OCI-LY7 (cell line): ENCODE data around the gene TIMM13. TPM values are rescaled to one million over a fixed set of nuclear protein-coding genes. Genes with fewer than 3 reads are reported as not detected.

Source experiments
- Bru-seq: library from RNA; stranded (reverse); fragments of 400-500 nt; gene quantifications from one replicate; lab custom pipeline; 2021; lab: Mats Ljungman, UMichigan
- BruChase-seq, 2 experiments: library from RNA; stranded (reverse); fragments of 400-500 nt; gene quantifications; one replicate each; lab custom pipeline; 2021; lab: Mats Ljungman, UMichigan
- BruUV-seq: library from RNA; stranded (reverse); fragments of 400-500 nt; replicated peaks from 2 replicates; lab custom pipeline; 2021; lab: Mats Ljungman, UMichigan
- CTCF ChIA-PET: fragments of 300-600 bp; sonication (Branson Sonifier 250); formaldehyde crosslinking; loops from one replicate; lab custom pipeline; 2022; ENCODE audit warnings: antibody characterized with exemption; ENCODE audit not compliant: unreplicated experiment; lab: Charles Lee
- POLR2A ChIA-PET: fragments of 300-600 bp; sonication (Branson Sonifier 250); formaldehyde crosslinking; loops from one replicate; lab custom pipeline; 2022; ENCODE audit warnings: antibody characterized with exemption; lab: Charles Lee
- DNase-seq: peaks from one replicate; pipeline ENCODE4 v3.0.0-alpha.2; 2015; ENCODE audit warnings: low spot score
- H2AFZ ChIP-seq: fragments of 200-600 bp; sonication (generic), shearing (Covaris generic); 2 replicates; pipeline ENCODE4 v1.6.1; 2014; ENCODE audit warnings: mild to moderate bottlenecking, antibody characterized with exemption, low read length, moderate library complexity
- H3K27ac ChIP-seq: fragments of 200-600 bp; sonication (generic); 2 replicates; pipeline ENCODE4 v1.5.1; 2014; ENCODE audit warnings: mixed run types, low read depth, mild to moderate bottlenecking, moderate library complexity, low read length, inconsistent platforms; ENCODE audit not compliant: poor library complexity, severe bottlenecking
- H3K36me3 ChIP-seq: fragments of 200-600 bp; sonication (generic); 2 replicates; pipeline ENCODE4 v1.6.1; 2014; ENCODE audit warnings: mild to moderate bottlenecking, antibody characterized with exemption, low read length, moderate library complexity, mixed read lengths; ENCODE audit not compliant: insufficient read depth
- H3K4me1 ChIP-seq: fragments of 200-600 bp; sonication (generic); 2 replicates; pipeline ENCODE4 v1.5.1; 2014; ENCODE audit warnings: mild to moderate bottlenecking, low read length; ENCODE audit not compliant: insufficient read depth, poor library complexity, severe bottlenecking
- H3K4me2 ChIP-seq: fragments of 200-600 bp; sonication (generic); 2 replicates; pipeline ENCODE4 v1.6.1; 2014; ENCODE audit warnings: mild to moderate bottlenecking, low read length
- H3K4me3 ChIP-seq: fragments of 200-600 bp; sonication (generic); 2 replicates; pipeline ENCODE4 v1.5.1; 2014; ENCODE audit warnings: mild to moderate bottlenecking, low read depth, low read length; ENCODE audit not compliant: poor library complexity, severe bottlenecking
- H3K79me2 ChIP-seq: fragments of 200-600 bp; sonication (generic); 2 replicates; pipeline ENCODE4 v1.6.1; 2016; ENCODE audit warnings: low read depth, mild to moderate bottlenecking, low read length, moderate library complexity, mixed read lengths; ENCODE audit not compliant: insufficient read depth
- H3K9me2 ChIP-seq: fragments of 200-600 bp; sonication (generic); 2 replicates; pipeline ENCODE4 v1.6.1; 2016; ENCODE audit warnings: mild to moderate bottlenecking, low read length, mixed read lengths; ENCODE audit not compliant: insufficient read depth
- H3K9me3 ChIP-seq: fragments of 200-600 bp; sonication (generic); 2 replicates; pipeline ENCODE4 v1.6.1; 2014; ENCODE audit warnings: mild to moderate bottlenecking, mixed run types, low read length, mixed read lengths
- H4K20me1 ChIP-seq: fragments of 200-600 bp; sonication (generic); 2 replicates; pipeline ENCODE4 v1.6.1; 2014; ENCODE audit warnings: mild to moderate bottlenecking, antibody characterized with exemption, low read length, moderate library complexity, mixed read lengths; ENCODE audit not compliant: insufficient read depth
- CTCF ChIP-seq: fragments of 200-600 bp; sonication (generic); conservative IDR thresholded peaks from 2 replicates; pipeline ENCODE4 v1.5.1; 2014; ENCODE audit warnings: mild to moderate bottlenecking, antibody characterized with exemption, low read length, moderate library complexity, mixed read lengths
- EZH2phosphoT487 ChIP-seq: fragments of 200-600 bp; sonication (generic); IDR thresholded peaks from 2 replicates; pipeline ENCODE4 v1.6.1; 2018; ENCODE audit warnings: low read depth, borderline replicate concordance, mild to moderate bottlenecking, mixed run types, antibody characterized with exemption, low read length, moderate library complexity, mixed read lengths
- intact Hi-C: fragments of 100-400 bp; cut with micrococcal nuclease; formaldehyde crosslinking; loops from one replicate; pipeline ENCODE4 v1.10.0; 2022; ENCODE audit not compliant: unreplicated experiment
- long read RNA-seq: library from polyadenylated mRNA; stranded (forward); transcript quantifications from one replicate; pipeline ENCODE4 v2.0.0, GENCODE V29; 2022
- total RNA-seq, 2 experiments: library from RNA; depleted of rRNA in 1 of 2; stranded (reverse); fragments of >200 nt in 1 of 2; shearing (Covaris generic) in 1 of 2; gene quantifications; 2 replicates each; pipeline ENCODE4 v1.2.3, GENCODE V29; 2014 to 2022

The TIMM13 gene
- total RNA-seq (2014; rRNA removed; shearing (Covaris generic)) (55.4 and 60.0 TPM in 2 replicates), total RNA-seq (2022) (95.3 and 120 TPM in 2 replicates), Bru-seq, nascent RNA (percentile 84 among the genes with signal in this experiment), BruChase-seq, experiment 1, labeled RNA remaining after a 6-hour chase (percentile 92 among the genes with signal in this experiment), BruChase-seq, experiment 2, labeled RNA remaining after a 2-hour chase (percentile 90 among the genes with signal in this experiment)
- long read RNA-seq, transcript TIMM13-201 (3 exons, 1,973 nt), result major isoform, 161 of 165 reads
- long read RNA-seq, partial matches to known transcripts, result 2 of 165 reads
- long read RNA-seq, other reads (novel, unspliced or antisense), result 1 of 165 reads

GRCh38 chr19:2427429-2428320, at the start of gene TIMM13:
TSS of gene TIMM13 (minus strand) at chr19:2427586. CDS start at chr19:2427533, 53 bp downstream.
- DNase-seq, result peak; percentile 99
- intact Hi-C loops, result loop anchor here (1.0 kb wide), 1 partner anchor 48 kb away; no protein-coding TSS in a partner anchor
- H3K4me1 ChIP-seq, result peaks cover 21% of the 10 kb centered on the region
- no TSS peak for BruUV-seq
- peak within 1 kb of the TSS; percentile 76 for H2AFZ ChIP-seq
- peaks cover 21% of the 10 kb centered on the region for H3K79me2 ChIP-seq
- H3K4me3 ChIP-seq, result peak within 1 kb of the TSS; percentile 99
- peak within 1 kb of the TSS; percentile 89 for H3K4me2 ChIP-seq
- POLR2A ChIA-PET, result interaction anchor here (0.6 to 1.5 kb wide), 3 partner anchors 26 to 280 kb away, joined by 3 to 9 read pairs (median 4); no protein-coding TSS in a partner anchor
- TF ChIP-seq CTCF (no peak), EZH2phosphoT487 (no peak)
- peak within 1 kb of the TSS; percentile 75 for H3K27ac ChIP-seq
- no peaks in the 10 kb centered on the region for H3K9me3 ChIP-seq
- CTCF ChIA-PET, result no interaction called here
- H4K20me1 ChIP-seq, result 0 out of 2 replicates have a peak, but pooled peaks cover 8% of the 10 kb centered on the region
- H3K9me2 ChIP-seq, result no peaks in the 10 kb centered on the region
- H3K36me3 ChIP-seq, result peaks cover 66% of the 10 kb centered on the region

GRCh38 chr19:2476451-2477140, 49.2 kb upstream of the TIMM13 start:
- intact Hi-C loops, result loop anchor here (5.0 to 10.0 kb wide), 2 partner anchors 86 to 268 kb away; partner anchors contain the start of gene SLC39A3
- Histone ChIP-seq H4K20me1 (0 out of 2 replicates have a peak, but pooled peaks cover 4% of the 10 kb centered on the region), H3K4me2 (peak overlapping the region; percentile 76), H2AFZ (no peak overlapping the region), H3K4me1 (peaks cover 40% of the 10 kb centered on the region), H3K4me3 (peak overlapping the region; percentile 97), H3K79me2 (peaks cover 29% of the 10 kb centered on the region), H3K36me3 (peaks cover 17% of the 10 kb centered on the region), H3K27ac (peak overlapping the region; percentile 91), H3K9me2 (no peaks in the 10 kb centered on the region), H3K9me3 (no peaks in the 10 kb centered on the region)
- ChIA-PET CTCF (interaction anchor here (0.6 to 2.4 kb wide), 8 partner anchors 8 to 148 kb away, joined by 3 to 38 read pairs (median 4); no protein-coding TSS in a partner anchor), POLR2A (interaction anchor here (0.7 to 3.7 kb wide), 23 partner anchors 8 to 498 kb away, joined by 3 to 72 read pairs (median 4); partner anchors contain the start of gene GNG7)
- peak; percentile 59 for DNase-seq
- TSS peak; percentile 96 for BruUV-seq
- no peak for TF ChIP-seq CTCF
